ENCODE data around the gene AP1B1. TPM values are rescaled to one million over a fixed set of nuclear protein-coding genes. Genes with fewer than 3 reads are reported as not detected.

Gene AP1B1
- polyA plus RNA-seq, 2 of the 4 experiments (the other 2 are of a cell fraction) = 22.5 to 27.0 TPM

DNA sequence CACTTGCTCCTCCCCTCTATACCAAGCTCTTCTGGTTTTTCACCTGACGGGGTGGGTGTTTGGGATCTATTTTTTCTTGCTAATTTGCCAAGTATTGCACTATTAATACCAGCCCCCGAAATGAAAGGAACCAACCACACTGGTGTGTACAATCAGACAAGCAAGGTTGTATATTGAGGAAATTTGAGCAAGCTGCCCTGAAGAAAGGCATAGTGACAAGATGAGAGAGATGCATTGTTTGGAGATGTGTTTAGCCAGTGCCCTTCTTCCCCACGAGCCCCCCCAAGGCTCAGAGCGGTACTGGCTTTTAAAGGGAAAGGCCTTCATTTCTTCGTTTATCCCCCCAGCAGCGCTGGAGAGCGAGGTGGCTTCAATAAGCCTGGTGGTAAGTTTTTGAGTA is 97.2 kb downstream of the AP1B1 start:
- Histone ChIP-seq H3K4me2 (no peak overlapping the region), H3K4me1 (no peaks in the 10 kb centered on the region; the same call in 2 of the 3 replicates), H3K27ac (no peak overlapping the region), H3K4me3 (no peak overlapping the region), H3K9me3 (no peaks in the 10 kb centered on the region)
- 75% methylated on average over 7 of the region's 7 CpGs for WGBS (ENCODE audit: missing lambda C conversion rate)
- no peak for DNase-seq (ENCODE audit: low read depth in 1 of 2, low spot score in 1 of 2)
- ChIA-PET POLR2A (no interaction called here), CTCF (interaction anchor here (1.9 kb wide), 1 partner anchor 14 kb away, joined by 4 read pairs; no protein-coding TSS in a partner anchor)
- FAIRE-seq = no peak
- TF ChIP-seq SREBF2 (IDR thresholded peaks at IDR 0.05) = no peak
- TF ChIP-seq, protein P1, sequence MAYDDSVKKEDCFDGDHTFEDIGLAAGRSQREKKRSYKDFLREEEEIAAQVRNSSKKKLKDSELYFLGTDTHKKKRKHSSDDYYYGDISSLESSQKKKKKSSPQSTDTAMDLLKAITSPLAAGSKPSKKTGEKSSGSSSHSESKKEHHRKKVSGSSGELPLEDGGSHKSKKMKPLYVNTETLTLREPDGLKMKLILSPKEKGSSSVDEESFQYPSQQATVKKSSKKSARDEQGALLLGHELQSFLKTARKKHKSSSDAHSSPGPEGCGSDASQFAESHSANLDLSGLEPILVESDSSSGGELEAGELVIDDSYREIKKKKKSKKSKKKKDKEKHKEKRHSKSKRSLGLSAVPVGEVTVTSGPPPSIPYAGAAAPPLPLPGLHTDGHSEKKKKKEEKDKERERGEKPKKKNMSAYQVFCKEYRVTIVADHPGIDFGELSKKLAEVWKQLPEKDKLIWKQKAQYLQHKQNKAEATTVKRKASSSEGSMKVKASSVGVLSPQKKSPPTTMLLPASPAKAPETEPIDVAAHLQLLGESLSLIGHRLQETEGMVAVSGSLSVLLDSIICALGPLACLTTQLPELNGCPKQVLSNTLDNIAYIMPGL (CRISPR knock-in tag; IDR thresholded peaks at IDR 0.05; ENCODE audit: borderline replicate concordance) = no peak
- TF ChIP-seq NFE2L2 (conservative IDR thresholded peaks at IDR 0.05; ENCODE audit: low read length) = no peak
- TF ChIP-seq RAD21 (conservative IDR thresholded peaks at IDR 0.05 in 1 of 2, IDR thresholded peaks at IDR 0.05 in 1 of 2) = no peak
- TF ChIP-seq EHF (CRISPR knock-in tag; IDR thresholded peaks at IDR 0.05) = no peak
- no peak for TF ChIP-seq PHF8 (IDR thresholded peaks at IDR 0.05; ENCODE audit: borderline replicate concordance, low read depth)
- no peak for TF ChIP-seq RARB (CRISPR knock-in tag; IDR thresholded peaks at IDR 0.05)
- TF ChIP-seq FOSL2 (IDR thresholded peaks at IDR 0.05) = no peak
- TF ChIP-seq FOSL2 (CRISPR knock-in tag; IDR thresholded peaks at IDR 0.05) = no peak
- TF ChIP-seq, protein P2, sequence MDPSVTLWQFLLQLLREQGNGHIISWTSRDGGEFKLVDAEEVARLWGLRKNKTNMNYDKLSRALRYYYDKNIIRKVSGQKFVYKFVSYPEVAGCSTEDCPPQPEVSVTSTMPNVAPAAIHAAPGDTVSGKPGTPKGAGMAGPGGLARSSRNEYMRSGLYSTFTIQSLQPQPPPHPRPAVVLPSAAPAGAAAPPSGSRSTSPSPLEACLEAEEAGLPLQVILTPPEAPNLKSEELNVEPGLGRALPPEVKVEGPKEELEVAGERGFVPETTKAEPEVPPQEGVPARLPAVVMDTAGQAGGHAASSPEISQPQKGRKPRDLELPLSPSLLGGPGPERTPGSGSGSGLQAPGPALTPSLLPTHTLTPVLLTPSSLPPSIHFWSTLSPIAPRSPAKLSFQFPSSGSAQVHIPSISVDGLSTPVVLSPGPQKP (IDR thresholded peaks at IDR 0.05; ENCODE audit: low read depth, low read length) = no peak
- TF ChIP-seq ZFP36 (IDR thresholded peaks at IDR 0.05; ENCODE audit: borderline replicate concordance, partially characterized antibody) = no peak
- no peak for TF ChIP-seq POLR2A (IDR thresholded peaks at IDR 0.05; ENCODE audit: low read length)
- no peak for TF ChIP-seq HOXB13 (CRISPR knock-in tag; IDR thresholded peaks at IDR 0.05; ENCODE audit: low read depth)
- TF ChIP-seq, protein P3, sequence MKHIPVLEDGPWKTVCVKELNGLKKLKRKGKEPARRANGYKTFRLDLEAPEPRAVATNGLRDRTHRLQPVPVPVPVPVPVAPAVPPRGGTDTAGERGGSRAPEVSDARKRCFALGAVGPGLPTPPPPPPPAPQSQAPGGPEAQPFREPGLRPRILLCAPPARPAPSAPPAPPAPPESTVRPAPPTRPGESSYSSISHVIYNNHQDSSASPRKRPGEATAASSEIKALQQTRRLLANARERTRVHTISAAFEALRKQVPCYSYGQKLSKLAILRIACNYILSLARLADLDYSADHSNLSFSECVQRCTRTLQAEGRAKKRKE (CRISPR knock-in tag; IDR thresholded peaks at IDR 0.05; ENCODE audit: low read depth) = no peak
- TF ChIP-seq CHD4 (IDR thresholded peaks at IDR 0.05; ENCODE audit: borderline replicate concordance) = no peak
- no peak for TF ChIP-seq CBX8 (IDR thresholded peaks at IDR 0.05)
- TF ChIP-seq, protein P4, sequence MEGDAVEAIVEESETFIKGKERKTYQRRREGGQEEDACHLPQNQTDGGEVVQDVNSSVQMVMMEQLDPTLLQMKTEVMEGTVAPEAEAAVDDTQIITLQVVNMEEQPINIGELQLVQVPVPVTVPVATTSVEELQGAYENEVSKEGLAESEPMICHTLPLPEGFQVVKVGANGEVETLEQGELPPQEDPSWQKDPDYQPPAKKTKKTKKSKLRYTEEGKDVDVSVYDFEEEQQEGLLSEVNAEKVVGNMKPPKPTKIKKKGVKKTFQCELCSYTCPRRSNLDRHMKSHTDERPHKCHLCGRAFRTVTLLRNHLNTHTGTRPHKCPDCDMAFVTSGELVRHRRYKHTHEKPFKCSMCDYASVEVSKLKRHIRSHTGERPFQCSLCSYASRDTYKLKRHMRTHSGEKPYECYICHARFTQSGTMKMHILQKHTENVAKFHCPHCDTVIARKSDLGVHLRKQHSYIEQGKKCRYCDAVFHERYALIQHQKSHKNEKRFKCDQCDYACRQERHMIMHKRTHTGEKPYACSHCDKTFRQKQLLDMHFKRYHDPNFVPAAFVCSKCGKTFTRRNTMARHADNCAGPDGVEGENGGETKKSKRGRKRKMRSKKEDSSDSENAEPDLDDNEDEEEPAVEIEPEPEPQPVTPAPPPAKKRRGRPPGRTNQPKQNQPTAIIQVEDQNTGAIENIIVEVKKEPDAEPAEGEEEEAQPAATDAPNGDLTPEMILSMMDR (IDR thresholded peaks at IDR 0.05) = no peak
- 0 out of 6 replicates have a peak, but pooled peaks of 1 of the 2 experiments have one; percentile 48 for ATAC-seq

DNA sequence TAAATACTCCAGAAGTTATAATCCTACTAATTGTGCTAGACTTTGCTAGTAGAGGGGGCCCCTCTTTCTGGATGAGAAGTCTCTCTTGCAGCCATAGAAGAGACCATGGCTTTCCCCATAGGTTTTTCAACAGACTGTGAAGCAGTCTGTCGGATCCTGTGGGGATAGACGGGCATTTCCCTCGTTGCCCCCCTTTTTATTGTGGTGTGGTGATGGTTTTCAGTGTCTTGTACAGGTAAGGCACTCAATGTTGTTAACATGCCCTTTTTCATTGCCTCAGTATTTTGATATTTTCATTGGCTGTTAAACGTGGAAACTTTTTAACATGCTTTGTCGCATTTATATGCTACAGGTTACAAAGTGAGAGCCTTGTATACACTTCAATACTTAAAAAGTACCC is 98.3 kb downstream of the AP1B1 start:
- Histone ChIP-seq H3K4me2 (no peak overlapping the region), H3K9me3 (no peaks in the 10 kb centered on the region), H3K27ac (no peak overlapping the region), H3K4me1 (no peaks in the 10 kb centered on the region; the same call in 2 of the 3 replicates), H3K4me3 (no peak overlapping the region)
- FAIRE-seq = no peak
- WGBS (ENCODE audit: missing lambda C conversion rate) = 93% methylated on average over 5 of the region's 5 CpGs
- no peak for ATAC-seq
- CTCF ChIA-PET = interaction anchor here (0.6 to 1.9 kb wide), 2 partner anchors 16 to 69 kb away, joined by 3 to 4 read pairs; no protein-coding TSS in a partner anchor
- no peak for TF ChIP-seq NPAS2 (CRISPR knock-in tag; IDR thresholded peaks at IDR 0.05; ENCODE audit: borderline replicate concordance)
- no peak for TF ChIP-seq CHD4 (IDR thresholded peaks at IDR 0.05; ENCODE audit: borderline replicate concordance)
- TF ChIP-seq EP300 (IDR thresholded peaks at IDR 0.05) = no peak
- TF ChIP-seq, protein P5, sequence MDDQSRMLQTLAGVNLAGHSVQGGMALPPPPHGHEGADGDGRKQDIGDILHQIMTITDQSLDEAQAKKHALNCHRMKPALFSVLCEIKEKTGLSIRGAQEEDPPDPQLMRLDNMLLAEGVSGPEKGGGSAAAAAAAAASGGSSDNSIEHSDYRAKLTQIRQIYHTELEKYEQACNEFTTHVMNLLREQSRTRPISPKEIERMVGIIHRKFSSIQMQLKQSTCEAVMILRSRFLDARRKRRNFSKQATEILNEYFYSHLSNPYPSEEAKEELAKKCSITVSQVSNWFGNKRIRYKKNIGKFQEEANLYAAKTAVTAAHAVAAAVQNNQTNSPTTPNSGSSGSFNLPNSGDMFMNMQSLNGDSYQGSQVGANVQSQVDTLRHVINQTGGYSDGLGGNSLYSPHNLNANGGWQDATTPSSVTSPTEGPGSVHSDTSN (IDR thresholded peaks at IDR 0.05) = no peak
- no peak for TF ChIP-seq CHD2 (IDR thresholded peaks at IDR 0.05; ENCODE audit: low read length, partially characterized antibody)
- TF ChIP-seq HDAC2 (IDR thresholded peaks at IDR 0.05) = no peak
- TF ChIP-seq GATA3 (IDR thresholded peaks at IDR 0.05; ENCODE audit: borderline replicate concordance) = no peak
- no peak for TF ChIP-seq PHF8 (IDR thresholded peaks at IDR 0.05; ENCODE audit: borderline replicate concordance, low read depth)
- no peak for TF ChIP-seq CBX2 (IDR thresholded peaks at IDR 0.05; ENCODE audit: borderline replicate concordance, low read depth)
- POLR2A ChIA-PET = no interaction called here
- DNase-seq (ENCODE audit: low read depth in 1 of 2, low spot score in 1 of 2) = no peak

All from A549 (cell line).